Prostate gland (tissue), 2 donors: ENCODE data around the gene DDX54. TPM values are rescaled to one million over a fixed set of nuclear protein-coding genes. Genes with fewer than 3 reads are reported as not detected.

Experiments
- DNase-seq: peaks from one replicate; pipeline ENCODE4 v3.0.0-alpha.2; 2019; ENCODE audit warnings: low spot score
- H3K27ac ChIP-seq, 2 donors: fragments of 200-600 bp; sonication (generic); 2 replicates each; pipeline ENCODE4 v1.5.1; 2017 to 2019
- H3K27me3 ChIP-seq: fragments of 200-600 bp; sonication (generic); replicated peaks from 2 replicates; pipeline ENCODE4 v1.5.1; 2019; ENCODE audit not compliant: insufficient read depth
- H3K36me3 ChIP-seq, 2 donors: fragments of 200-600 bp; sonication (generic); 1 replicate in 1 of 2; 2 replicates in 1 of 2; pipeline versions ENCODE4 v1.5.1 to v1.8.1; 2017 to 2019
- H3K4me1 ChIP-seq: fragments of 200-600 bp; sonication (generic); replicated peaks from 2 replicates; pipeline ENCODE4 v1.5.1; 2019
- H3K4me3 ChIP-seq, 2 donors: fragments of 200-600 bp; sonication (generic); 2 replicates each; pipeline ENCODE4 v1.5.1; 2017 to 2019
- H3K9me3 ChIP-seq: fragments of 200-600 bp; sonication (generic); 2 replicates; pipeline ENCODE4 v1.5.1; 2017
- POLR2A ChIP-seq: fragments of 450-650 bp; IDR thresholded peaks from one replicate; pipeline ENCODE4 v1.6.1; 2016; ENCODE audit warnings: antibody characterized with exemption, mild to moderate bottlenecking
- POLR2AphosphoS5 ChIP-seq: sonication (generic); formaldehyde crosslinking; IDR thresholded peaks from one replicate; pipeline ENCODE4 v1.6.1; 2017; ENCODE audit warnings: antibody characterized with exemption
- WGBS: methylation state at CpG from one replicate; pipeline ENCODE4 v1.1.5; 2018; 5-methylcytosine and 5-hydroxymethylcytosine counted together
- intact Hi-C: fragments of 100-400 bp; cut with DNase I; formaldehyde crosslinking; loops from one replicate; pipeline ENCODE4 v1.14.2; 2022
- total RNA-seq, 2 donors: library from RNA; depleted of rRNA; stranded (reverse); fragments of >200 nt; gene quantifications; one replicate each; pipeline ENCODE4 v1.1.0, GENCODE V29; 2016
- TF ChIP-seq, protein P1 (sequence below), 4 experiments: fragments of 200-600 bp in 2 of 4; fragments of 450-650 bp in 2 of 4; sonication (generic) in 2 of 4; IDR thresholded peaks; 1 replicate in 3 of 4; 2 replicates in 1 of 4; pipeline ENCODE4 v1.5.1; 2016 to 2019; ENCODE audit warnings: antibody characterized with exemption in 4 of 4, mild to moderate bottlenecking in 2 of 4, moderate library complexity in 2 of 4

Gene DDX54
- total RNA-seq, 2 donors from 2014 or later = 66.3 to 119 TPM

DNA sequence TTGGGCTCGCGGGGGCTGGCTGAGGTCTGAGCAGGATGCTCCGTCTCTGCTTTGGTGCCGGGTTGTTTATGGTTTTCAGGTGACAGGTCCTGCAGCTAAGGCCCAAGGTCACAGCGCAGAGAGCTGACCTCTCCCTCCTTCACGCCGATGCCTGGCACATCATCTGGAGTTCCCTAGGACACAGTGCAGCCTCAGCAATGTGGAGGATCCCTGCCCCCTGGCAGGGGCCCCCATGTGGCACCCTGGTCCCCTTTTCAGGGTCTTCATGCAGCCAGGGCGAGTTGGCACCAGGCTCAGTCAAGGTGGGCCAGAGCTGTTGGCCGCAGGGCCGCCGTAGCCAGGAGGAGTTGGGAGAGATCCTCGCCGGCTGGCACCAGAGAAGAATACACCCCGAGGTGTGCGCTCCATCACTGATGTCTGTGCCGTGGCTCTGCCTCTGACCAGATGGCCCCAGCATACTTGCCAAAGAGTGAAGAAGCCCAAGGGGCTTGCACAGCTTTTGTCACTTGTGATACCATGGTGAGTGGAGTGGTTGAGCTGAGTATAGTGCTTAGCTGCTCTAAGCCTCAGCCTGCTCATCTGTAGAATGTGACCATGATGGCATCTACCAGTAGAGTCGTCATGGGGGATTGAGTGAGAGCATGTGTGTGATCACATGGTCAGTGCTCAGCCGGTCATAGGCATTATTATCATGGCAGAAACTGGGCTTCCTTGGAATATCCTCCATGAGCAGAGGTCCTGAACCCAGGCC is 47.0 kb upstream of the DDX54 start:
- TF ChIP-seq, protein P1, sequence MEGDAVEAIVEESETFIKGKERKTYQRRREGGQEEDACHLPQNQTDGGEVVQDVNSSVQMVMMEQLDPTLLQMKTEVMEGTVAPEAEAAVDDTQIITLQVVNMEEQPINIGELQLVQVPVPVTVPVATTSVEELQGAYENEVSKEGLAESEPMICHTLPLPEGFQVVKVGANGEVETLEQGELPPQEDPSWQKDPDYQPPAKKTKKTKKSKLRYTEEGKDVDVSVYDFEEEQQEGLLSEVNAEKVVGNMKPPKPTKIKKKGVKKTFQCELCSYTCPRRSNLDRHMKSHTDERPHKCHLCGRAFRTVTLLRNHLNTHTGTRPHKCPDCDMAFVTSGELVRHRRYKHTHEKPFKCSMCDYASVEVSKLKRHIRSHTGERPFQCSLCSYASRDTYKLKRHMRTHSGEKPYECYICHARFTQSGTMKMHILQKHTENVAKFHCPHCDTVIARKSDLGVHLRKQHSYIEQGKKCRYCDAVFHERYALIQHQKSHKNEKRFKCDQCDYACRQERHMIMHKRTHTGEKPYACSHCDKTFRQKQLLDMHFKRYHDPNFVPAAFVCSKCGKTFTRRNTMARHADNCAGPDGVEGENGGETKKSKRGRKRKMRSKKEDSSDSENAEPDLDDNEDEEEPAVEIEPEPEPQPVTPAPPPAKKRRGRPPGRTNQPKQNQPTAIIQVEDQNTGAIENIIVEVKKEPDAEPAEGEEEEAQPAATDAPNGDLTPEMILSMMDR (IDR thresholded peaks at IDR 0.05) = no peak
- TF ChIP-seq POLR2A (no peak), POLR2AphosphoS5 (no peak)
- peaks cover 0 to 7% of the 10 kb centered on the region in 2 donors for H3K36me3 ChIP-seq
- H3K9me3 ChIP-seq = no peaks in the 10 kb centered on the region
- H3K27ac ChIP-seq = peak overlapping the region in 1 of 2 donors; percentile 59
- no peak overlapping the region for H3K4me3 ChIP-seq
- intact Hi-C loops = no loop called here
- no peaks in the 10 kb centered on the region for H3K27me3 ChIP-seq
- no peak for DNase-seq
- no peaks in the 10 kb centered on the region for H3K4me1 ChIP-seq
- 88% methylated on average over 18 of the region's 18 CpGs for WGBS

DNA sequence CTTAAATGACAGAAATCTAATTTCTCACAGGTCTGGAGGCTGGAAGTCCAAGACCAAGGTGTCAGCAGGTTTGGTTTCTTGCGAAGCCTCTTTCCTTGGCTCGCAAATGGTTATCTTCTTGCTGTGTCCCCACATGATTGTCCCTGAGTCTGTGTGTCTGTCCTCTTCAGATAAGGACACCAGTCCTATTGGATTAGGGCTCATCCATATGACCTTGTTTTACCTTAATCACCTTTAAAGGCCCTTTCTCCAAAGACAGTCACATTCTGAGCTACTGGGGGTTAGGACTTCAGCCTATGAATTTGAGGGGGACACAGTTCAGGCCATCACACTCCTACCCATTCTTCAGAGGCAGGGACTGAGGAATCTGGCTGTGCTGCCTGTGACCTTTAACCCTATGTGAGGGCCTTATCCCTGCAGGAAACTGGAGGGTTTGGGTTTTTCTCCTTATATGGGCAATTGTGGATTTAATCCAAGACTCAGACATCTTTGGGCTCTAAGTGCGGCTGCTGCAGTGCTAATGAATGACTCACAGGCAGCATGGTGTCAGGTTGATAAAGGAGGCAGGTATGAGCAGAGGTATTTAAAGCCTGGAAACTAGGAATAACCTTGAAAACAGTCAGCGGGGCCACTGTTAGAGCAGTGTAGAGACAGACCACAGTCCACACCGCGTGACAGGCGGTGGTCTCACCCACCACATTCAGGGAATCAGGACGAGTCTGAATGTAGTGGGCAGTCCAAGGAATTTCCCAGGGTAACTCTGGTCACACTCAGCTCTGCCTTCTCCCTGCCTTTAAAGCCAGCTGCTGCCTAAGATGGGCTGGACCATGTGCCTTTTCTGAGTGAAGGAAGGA is 46.2 kb upstream of the DDX54 start:
- H3K9me3 ChIP-seq = no peaks in the 10 kb centered on the region
- WGBS = 85% methylated on average over 8 of the region's 8 CpGs
- no peak overlapping the region for H3K4me3 ChIP-seq
- no peak overlapping the region for H3K27ac ChIP-seq
- no peaks in the 10 kb centered on the region for H3K4me1 ChIP-seq
- no peaks in the 10 kb centered on the region for H3K27me3 ChIP-seq
- TF ChIP-seq, protein P1 (IDR thresholded peaks at IDR 0.05) = no peak
- TF ChIP-seq POLR2AphosphoS5 (no peak), POLR2A (no peak)
- intact Hi-C loops = no loop called here
- DNase-seq = no peak
- peaks cover 0 to 7% of the 10 kb centered on the region in 2 donors for H3K36me3 ChIP-seq

DNA sequence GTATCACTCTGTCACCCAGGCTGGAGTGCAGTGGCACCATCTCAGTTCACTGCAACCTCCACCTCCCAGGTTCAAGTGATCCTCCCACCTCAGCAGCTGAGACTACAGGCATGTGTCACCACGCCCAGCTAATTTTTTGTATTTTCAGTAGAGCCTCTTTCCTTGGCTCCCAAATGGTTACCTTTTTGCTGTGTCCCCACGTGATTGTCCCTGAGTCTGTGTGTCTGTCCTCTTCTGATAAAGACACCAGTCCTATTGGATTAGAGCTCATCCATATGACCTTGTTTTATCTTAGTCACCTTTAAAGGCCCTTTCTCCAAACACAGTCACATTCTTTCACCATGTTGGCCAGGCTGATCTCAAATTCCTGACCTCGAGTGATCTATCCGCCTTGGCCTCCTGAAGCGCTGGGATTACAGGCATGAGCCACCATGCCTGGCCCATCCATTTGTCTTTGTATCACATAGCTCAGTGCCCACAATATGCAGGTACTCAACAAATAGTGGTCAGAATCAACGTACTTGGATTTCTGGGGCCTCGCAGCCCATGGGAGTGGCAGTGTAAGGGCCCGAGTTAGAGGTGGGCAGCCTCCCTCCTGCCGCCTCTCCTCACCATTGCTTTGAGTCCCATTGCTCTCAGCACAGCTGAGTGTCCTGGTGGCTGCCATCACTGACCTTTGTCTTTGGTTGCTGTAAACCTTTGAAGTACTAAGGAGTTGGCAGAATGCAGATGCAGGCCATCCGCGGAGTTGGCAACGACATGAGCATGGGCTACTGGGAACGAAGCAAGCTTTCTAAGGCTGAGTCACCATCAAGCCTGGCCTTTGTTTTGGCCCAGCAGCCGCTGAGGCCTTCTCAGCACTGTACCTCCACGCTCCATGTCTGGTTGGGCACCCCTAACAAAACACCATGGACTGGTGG is 45.3 kb upstream of the DDX54 start:
- Histone ChIP-seq H3K36me3 (peaks cover 0 to 7% of the 10 kb centered on the region in 2 donors), H3K27me3 (no peaks in the 10 kb centered on the region), H3K4me1 (no peaks in the 10 kb centered on the region), H3K9me3 (no peaks in the 10 kb centered on the region), H3K4me3 (no peak overlapping the region), H3K27ac (no peak overlapping the region)
- intact Hi-C loops = no loop called here
- no peak for DNase-seq
- no peak for TF ChIP-seq POLR2AphosphoS5
- TF ChIP-seq, protein P1 (IDR thresholded peaks at IDR 0.05) = no peak
- no peak for TF ChIP-seq POLR2A
- WGBS = 96% methylated on average over 15 of the region's 15 CpGs

DNA sequence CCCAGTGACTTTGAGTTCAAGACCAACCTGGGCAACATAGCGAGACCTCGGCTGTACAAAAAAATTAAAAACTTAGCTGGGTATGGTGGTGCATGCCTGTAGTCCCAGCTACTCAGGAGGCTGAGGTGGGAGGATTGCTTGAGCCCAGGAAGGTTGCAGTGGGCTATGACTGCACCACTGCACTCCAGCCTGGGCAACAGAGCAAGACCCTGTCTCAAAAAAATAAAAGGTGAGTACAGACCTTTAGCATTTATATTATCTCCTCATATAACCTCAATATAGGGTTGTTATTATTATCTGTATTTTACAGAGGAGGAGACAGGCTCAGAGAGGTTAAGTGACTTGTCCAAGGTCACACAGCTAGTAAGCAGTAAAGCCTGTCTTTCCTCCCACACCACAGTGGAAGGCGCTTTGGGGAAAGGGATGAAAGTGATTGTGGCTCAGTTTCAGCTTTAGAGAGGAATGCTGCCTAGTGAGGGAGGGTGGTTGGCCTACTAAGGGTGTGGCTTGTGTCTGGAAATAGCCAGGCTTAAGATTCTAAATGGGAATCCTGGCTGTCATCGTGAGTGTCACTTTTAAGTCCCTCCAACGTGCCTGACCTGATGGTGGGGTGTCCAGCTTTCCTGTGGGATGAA is 43.2 kb upstream of the DDX54 start:
- DNase-seq = no peak
- 76% methylated on average over 5 of the region's 5 CpGs for WGBS
- Histone ChIP-seq H3K4me1 (no peaks in the 10 kb centered on the region), H3K4me3 (no peak overlapping the region), H3K27ac (no peak overlapping the region), H3K36me3 (peaks cover 0 to 7% of the 10 kb centered on the region in 2 donors), H3K27me3 (no peaks in the 10 kb centered on the region), H3K9me3 (no peaks in the 10 kb centered on the region)
- intact Hi-C loops = loop anchor here (10.0 kb wide), 1 partner anchor 106 kb away; the partner anchor contains the start of gene SLC8B1
- TF ChIP-seq, protein P1 (IDR thresholded peaks at IDR 0.05) = no peak
- TF ChIP-seq POLR2A (no peak), POLR2AphosphoS5 (no peak)
